Cardiac muscle cell (in vitro differentiated cells and primary cell): Measurements from ENCODE around the gene SERPINE1. TPM values are rescaled to one million over a fixed set of nuclear protein-coding genes. Genes with fewer than 3 reads are reported as not detected.
A peak's percentile ranks its signal among the peaks of the same experiment; 100 is the strongest.
"Not testable (repeated sequence)": the region's sequence is repeated elsewhere in the genome, so short reads cannot be mapped to it uniquely, and the experiment has no call there.

ENCODE experiments used
- DNase-seq, 2 donors: peaks; one replicate each; pipeline versions ENCODE4 v3.0.0 to v3.0.0-alpha.2; 2010 to 2017; ENCODE audit warnings: low read depth in 1 of 2, low spot score in 1 of 2
- H3K27ac ChIP-seq: fragments of 200-600 bp; sonication (generic); 2 replicates; pipeline ENCODE4 v1.5.1; 2016
- H3K27me3 ChIP-seq: fragments of 200-600 bp; sonication (generic); 2 replicates; pipeline ENCODE4 v1.6.0; 2016; ENCODE audit warnings: control low read depth
- H3K36me3 ChIP-seq: fragments of 200-600 bp; sonication (generic); 2 replicates; pipeline ENCODE4 v1.5.1; 2016; ENCODE audit warnings: control low read depth
- H3K4me1 ChIP-seq: fragments of 200-600 bp; sonication (generic); 2 replicates; pipeline ENCODE4 v1.8.1; 2017; ENCODE audit warnings: low read depth, mild to moderate bottlenecking, mixed run types
- H3K4me3 ChIP-seq: fragments of 200-600 bp; sonication (generic); 2 replicates; pipeline ENCODE4 v1.5.1; 2016; ENCODE audit warnings: mild to moderate bottlenecking
- H3K9me3 ChIP-seq: fragments of 200-600 bp; sonication (generic); 2 replicates; pipeline ENCODE4 v1.5.1; 2017; ENCODE audit warnings: low read depth, mild to moderate bottlenecking, control low read depth
- CTCF ChIP-seq: IDR thresholded peaks from 2 replicates; pipeline ENCODE4 v1.5.1; 2012; ENCODE audit warnings: low read depth, mild to moderate bottlenecking, low read length
- polyA plus RNA-seq: library from polyadenylated mRNA; unstranded; fragments of >200 nt; fragmentation: Nextera tagmentation; extraction: Ambion mirVana; gene quantifications from 2 replicates; pipeline ENCODE4 v1.2.1, GENCODE V29; 2016
- total RNA-seq: library from RNA; depleted of rRNA; stranded (reverse); fragments of >200 nt; gene quantifications from 2 replicates; pipeline ENCODE4 v1.2.3, GENCODE V29; 2016

The SERPINE1 gene
- total and polyA plus RNA-seq, 2 experiments from 2014 or later: 1.1 to 1.9 TPM

GRCh38 chr7:101104799-101105198, 22.1 kb upstream of the SERPINE1 start:
- H3K27ac ChIP-seq: no peak overlapping the region
- H3K9me3 ChIP-seq: no peaks in the 10 kb centered on the region
- no peaks in the 10 kb centered on the region for H3K4me1 ChIP-seq
- TF ChIP-seq CTCF: no peak
- DNase-seq: no peak
- H3K36me3 ChIP-seq: no peaks in the 10 kb centered on the region
- no peaks in the 10 kb centered on the region for H3K27me3 ChIP-seq
- no peak overlapping the region for H3K4me3 ChIP-seq

- not testable (repeated sequence) for H3K27ac ChIP-seq, H3K4me3 ChIP-seq, H3K36me3 ChIP-seq, DNase-seq, H3K27me3 ChIP-seq, H3K9me3 ChIP-seq, H3K4me1 ChIP-seq
Measured at GRCh38 chr7:101105248-101105647, 21.7 kb upstream of the SERPINE1 start.

DNA sequence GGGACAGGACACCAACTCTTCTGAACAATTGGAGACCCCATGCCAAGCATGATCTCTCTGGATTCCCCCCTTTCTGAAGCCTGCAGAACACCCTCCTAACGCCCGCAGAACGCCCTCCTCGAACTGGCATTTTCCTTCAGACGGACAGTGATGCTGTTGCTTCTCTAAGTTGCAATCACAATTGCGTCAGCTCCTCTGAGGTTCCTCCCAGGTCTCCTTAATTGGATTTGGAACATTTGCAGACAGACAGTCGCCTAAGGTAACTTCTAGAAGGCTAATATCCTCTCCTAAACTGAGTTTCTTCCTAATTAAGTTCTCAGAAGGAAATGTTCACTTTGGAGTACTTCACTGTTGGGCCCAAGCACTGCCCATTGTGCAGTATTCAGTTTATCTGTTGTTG, 20.5 kb upstream of the SERPINE1 start:
- no peaks in the 10 kb centered on the region for H3K9me3 ChIP-seq
- no peaks in the 10 kb centered on the region for H3K27me3 ChIP-seq
- no peak overlapping the region for H3K27ac ChIP-seq
- H3K36me3 ChIP-seq: no peaks in the 10 kb centered on the region
- no peak for TF ChIP-seq CTCF
- H3K4me3 ChIP-seq: no peak overlapping the region
- H3K4me1 ChIP-seq: no peaks in the 10 kb centered on the region
- no peak for DNase-seq

DNA sequence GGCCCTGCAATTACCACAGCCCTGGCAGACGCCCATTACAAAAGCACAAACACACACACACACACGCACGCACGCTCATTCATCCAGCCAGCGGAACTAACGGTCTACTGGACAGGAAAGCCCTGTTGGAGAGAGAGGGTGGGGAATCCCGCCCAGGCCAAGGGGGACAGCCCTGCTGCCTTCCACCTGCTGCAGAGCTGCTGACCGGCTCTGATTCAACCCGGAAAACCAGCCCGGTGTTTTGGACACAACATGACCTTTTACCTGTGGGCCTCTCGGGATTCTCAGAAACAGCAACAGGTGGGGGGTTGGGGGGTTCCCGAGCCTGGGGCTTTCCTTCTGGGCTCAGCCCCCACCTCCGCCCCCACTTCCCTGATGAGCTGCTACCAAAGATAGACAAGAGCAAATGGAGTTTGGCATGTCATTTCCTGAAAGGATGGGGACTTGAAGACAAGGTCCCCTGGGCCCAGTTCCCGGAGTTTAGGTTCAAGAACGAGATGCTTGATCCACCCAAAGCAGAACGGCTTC, 18.5 kb upstream of the SERPINE1 start:
- peak in 1 of 2 donors; percentile 78 for DNase-seq
- Histone ChIP-seq H3K27ac (no peak overlapping the region), H3K4me3 (no peak overlapping the region), H3K27me3 (no peaks in the 10 kb centered on the region), H3K4me1 (no peaks in the 10 kb centered on the region), H3K36me3 (no peaks in the 10 kb centered on the region), H3K9me3 (no peaks in the 10 kb centered on the region)
- no peak for TF ChIP-seq CTCF

DNA sequence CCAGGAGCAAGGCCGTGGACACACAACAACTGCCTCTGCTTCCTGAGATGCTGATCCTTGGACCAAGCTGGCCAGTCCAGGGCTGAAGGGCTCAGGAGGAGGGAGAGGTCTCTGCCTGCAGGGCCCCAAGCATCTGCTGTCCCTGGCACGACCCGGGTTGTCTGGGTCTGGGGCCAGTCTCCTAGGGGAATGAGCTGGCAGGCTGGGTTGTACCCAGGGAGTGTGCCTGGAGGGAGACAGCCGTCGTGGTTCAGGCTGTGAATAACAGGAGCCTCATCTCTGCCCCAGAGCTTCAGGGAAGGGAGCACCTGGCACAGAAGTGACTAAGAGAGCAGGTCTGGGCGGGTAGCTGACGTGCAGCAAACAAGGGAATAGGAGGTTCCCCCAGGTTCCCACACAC, 17.9 kb upstream of the SERPINE1 start:
- H3K4me1 ChIP-seq: no peaks in the 10 kb centered on the region
- H3K27me3 ChIP-seq: no peaks in the 10 kb centered on the region
- no peaks in the 10 kb centered on the region for H3K9me3 ChIP-seq
- H3K4me3 ChIP-seq: no peak overlapping the region
- no peak overlapping the region for H3K27ac ChIP-seq
- TF ChIP-seq CTCF: no peak
- DNase-seq: no peak
- no peaks in the 10 kb centered on the region for H3K36me3 ChIP-seq

- H3K27me3 ChIP-seq: no peaks in the 10 kb centered on the region
- no peaks in the 10 kb centered on the region for H3K9me3 ChIP-seq
- no peak overlapping the region for H3K27ac ChIP-seq
- no peak overlapping the region for H3K4me3 ChIP-seq
- no peaks in the 10 kb centered on the region for H3K36me3 ChIP-seq
- no peaks in the 10 kb centered on the region for H3K4me1 ChIP-seq
- no peak for TF ChIP-seq CTCF
- DNase-seq: no peak
Measured at GRCh38 chr7:101109368-101109767, 17.5 kb upstream of the SERPINE1 start.
